PC-3 (cell line): ENCODE data around the gene ADAMTS15.

ENCODE experiments used
- CTCF ChIP-seq: fragments of 300-600 bp; sonication (generic); conservative IDR thresholded peaks from 2 replicates; pipeline ENCODE4 v1.5.1; 2017; ENCODE audit warnings: antibody characterized with exemption, low read depth, mild to moderate bottlenecking, low read length
- EZH2 ChIP-seq: fragments of 300-600 bp; sonication (generic); IDR thresholded peaks from one replicate; pipeline ENCODE4 v1.6.1; 2017; ENCODE audit warnings: antibody characterized with exemption, mild to moderate bottlenecking, low read length; ENCODE audit not compliant: unreplicated experiment
- EZH2phosphoT487 ChIP-seq: fragments of 300-600 bp; sonication (generic); IDR thresholded peaks from 2 replicates; pipeline ENCODE4 v1.6.1; 2018; ENCODE audit warnings: mild to moderate bottlenecking, antibody characterized with exemption, low read length, borderline replicate concordance

- no peak for TF ChIP-seq EZH2phosphoT487
- no peak for TF ChIP-seq CTCF
- no peak for TF ChIP-seq EZH2
These were observed 43.7 kb upstream of the ADAMTS15 start for GRCh38 chr11:130404727-130405126.
